Stomach (tissue), 4 donors: ENCODE results near the gene AUTS2.

Experiments used
- EP300 ChIP-seq: sonication (generic); formaldehyde crosslinking; IDR thresholded peaks from one replicate; pipeline ENCODE4 v1.6.1; 2017; ENCODE audit warnings: antibody characterized with exemption
- POLR2AphosphoS5 ChIP-seq, 3 donors: sonication (generic); formaldehyde crosslinking; IDR thresholded peaks; one replicate each; pipeline ENCODE4 v1.6.1; 2016; ENCODE audit warnings: antibody characterized with exemption in 3 of 3
- TF ChIP-seq, protein P1 (sequence below), 7 experiments: fragments of 450-650 bp in 4 of 7; fragments of 200-600 bp in 3 of 7; sonication (generic) in 3 of 7; IDR thresholded peaks; one replicate each; pipeline ENCODE4 v1.5.1; 2016 to 2019; ENCODE audit warnings: antibody characterized with exemption in 7 of 7, control low read depth in 2 of 7, mild to moderate bottlenecking in 1 of 7

DNA sequence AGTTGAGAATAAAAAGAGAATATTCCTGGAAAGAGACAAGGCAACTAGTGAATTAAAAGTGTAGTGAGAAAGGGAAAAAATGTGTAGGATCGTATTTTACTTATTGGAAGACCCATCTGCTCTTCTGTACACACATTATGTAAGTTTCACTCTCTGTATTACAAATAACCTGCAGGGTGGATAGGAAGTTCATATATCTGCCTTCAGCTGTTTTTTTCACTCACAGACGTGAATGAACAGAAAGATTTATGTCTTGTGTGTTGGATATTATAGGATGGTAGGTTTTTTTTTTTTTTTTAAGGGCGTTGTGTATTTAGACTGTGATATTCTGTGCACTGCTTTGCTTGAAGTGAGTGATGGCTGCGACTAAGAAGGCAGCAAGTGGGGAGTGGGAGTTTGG, 266.5 kb downstream of the AUTS2 start:
- TF ChIP-seq, protein P1, sequence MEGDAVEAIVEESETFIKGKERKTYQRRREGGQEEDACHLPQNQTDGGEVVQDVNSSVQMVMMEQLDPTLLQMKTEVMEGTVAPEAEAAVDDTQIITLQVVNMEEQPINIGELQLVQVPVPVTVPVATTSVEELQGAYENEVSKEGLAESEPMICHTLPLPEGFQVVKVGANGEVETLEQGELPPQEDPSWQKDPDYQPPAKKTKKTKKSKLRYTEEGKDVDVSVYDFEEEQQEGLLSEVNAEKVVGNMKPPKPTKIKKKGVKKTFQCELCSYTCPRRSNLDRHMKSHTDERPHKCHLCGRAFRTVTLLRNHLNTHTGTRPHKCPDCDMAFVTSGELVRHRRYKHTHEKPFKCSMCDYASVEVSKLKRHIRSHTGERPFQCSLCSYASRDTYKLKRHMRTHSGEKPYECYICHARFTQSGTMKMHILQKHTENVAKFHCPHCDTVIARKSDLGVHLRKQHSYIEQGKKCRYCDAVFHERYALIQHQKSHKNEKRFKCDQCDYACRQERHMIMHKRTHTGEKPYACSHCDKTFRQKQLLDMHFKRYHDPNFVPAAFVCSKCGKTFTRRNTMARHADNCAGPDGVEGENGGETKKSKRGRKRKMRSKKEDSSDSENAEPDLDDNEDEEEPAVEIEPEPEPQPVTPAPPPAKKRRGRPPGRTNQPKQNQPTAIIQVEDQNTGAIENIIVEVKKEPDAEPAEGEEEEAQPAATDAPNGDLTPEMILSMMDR (IDR thresholded peaks at IDR 0.05), result no peak
- TF ChIP-seq POLR2AphosphoS5 (IDR thresholded peaks at IDR 0.05), result no peak
- no peak for TF ChIP-seq EP300
